ENCODE data around the gene GPSM1. TPM values are rescaled to one million over a fixed set of nuclear protein-coding genes. Genes with fewer than 3 reads are reported as not detected.

Gene GPSM1
- total RNA-seq, 4 donors from 2014 or later: 0.98 to 1.7 (median 1.2) TPM; not detected in 1

DNA sequence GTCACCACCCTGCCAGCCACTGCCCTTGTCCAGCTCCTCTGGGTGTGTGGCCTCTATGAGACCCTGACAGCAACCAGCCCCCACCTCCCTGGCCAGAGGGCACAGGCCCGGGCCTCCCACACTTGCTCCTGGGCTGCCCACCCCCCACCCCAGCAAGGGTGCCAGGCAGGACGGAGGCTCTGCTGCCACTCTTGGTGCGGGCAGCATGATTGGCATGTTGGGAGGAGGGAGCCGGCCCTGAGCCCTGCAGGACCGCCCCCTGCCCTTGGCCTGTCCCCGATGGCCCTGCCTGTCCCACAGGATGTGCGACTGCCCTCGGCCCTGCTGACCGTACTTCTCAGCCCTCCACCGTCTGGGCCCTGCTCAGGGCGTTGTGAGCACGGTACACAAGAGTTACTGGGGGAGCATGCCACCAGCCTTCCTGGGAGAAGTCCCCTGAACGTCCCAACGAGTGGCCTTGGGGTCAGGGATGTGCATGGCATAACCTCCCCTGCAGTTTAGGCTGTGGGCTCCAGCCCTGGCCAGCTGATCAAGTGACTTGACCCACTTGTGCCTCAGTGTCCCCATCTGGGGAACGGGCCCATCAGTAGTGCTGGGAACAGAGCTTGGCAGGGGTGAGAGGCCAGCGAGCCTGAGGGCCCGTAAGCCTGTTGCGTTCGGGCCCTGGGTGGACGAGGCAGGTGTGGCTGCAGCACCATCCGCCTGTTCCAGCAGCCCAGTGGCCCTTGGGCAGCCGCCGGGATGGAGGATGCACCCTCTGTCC is 16.0 kb downstream of the GPSM1 start:
- Histone ChIP-seq H3K4me3 (peak overlapping the region in 1 of 4 donors; percentile 44), H3K4me1 (peaks cover 0 to 5% of the 10 kb centered on the region in 2 donors), H3K36me3 (no peaks in the 10 kb centered on the region), H3K27ac (no peak overlapping the region), H3K9me3 (no peaks in the 10 kb centered on the region), H3K27me3 (peaks cover 7 to 33% (median 20%) of the 10 kb centered on the region in 3 donors)
- in situ Hi-C loops (cut with MboI; ENCODE audit: low sequenced_read_pairs in 4 of 4) (no loop called here), intact Hi-C loops (cut with DNase I; ENCODE audit: low total_unique reads) (no loop called here)
- DNase-seq (no peak), ATAC-seq (no peak)
- TF ChIP-seq, protein P1, sequence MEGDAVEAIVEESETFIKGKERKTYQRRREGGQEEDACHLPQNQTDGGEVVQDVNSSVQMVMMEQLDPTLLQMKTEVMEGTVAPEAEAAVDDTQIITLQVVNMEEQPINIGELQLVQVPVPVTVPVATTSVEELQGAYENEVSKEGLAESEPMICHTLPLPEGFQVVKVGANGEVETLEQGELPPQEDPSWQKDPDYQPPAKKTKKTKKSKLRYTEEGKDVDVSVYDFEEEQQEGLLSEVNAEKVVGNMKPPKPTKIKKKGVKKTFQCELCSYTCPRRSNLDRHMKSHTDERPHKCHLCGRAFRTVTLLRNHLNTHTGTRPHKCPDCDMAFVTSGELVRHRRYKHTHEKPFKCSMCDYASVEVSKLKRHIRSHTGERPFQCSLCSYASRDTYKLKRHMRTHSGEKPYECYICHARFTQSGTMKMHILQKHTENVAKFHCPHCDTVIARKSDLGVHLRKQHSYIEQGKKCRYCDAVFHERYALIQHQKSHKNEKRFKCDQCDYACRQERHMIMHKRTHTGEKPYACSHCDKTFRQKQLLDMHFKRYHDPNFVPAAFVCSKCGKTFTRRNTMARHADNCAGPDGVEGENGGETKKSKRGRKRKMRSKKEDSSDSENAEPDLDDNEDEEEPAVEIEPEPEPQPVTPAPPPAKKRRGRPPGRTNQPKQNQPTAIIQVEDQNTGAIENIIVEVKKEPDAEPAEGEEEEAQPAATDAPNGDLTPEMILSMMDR (IDR thresholded peaks at IDR 0.05 in 4 of 5, conservative IDR thresholded peaks at IDR 0.05 in 1 of 5): no peak
- TF ChIP-seq POLR2A (IDR thresholded peaks at IDR 0.05): no peak

DNA sequence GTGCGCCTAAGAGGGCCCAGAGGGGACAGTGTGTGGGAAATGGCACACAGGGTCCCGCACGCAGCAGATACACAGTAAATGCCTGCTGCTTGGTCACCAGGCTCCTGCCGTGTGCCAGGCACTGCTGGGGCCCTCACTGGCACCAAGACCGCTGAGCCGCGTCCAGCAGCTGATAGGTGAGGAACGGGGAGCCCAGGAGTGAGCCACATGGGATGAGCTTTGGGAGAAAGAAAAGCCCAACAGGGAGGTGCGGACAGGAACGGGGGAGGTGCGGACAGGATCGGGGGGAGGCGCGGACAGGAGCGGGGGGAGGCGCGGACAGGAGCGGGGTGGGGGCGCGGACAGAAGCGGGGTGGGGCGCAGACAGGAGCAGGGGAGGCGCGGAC is 16.5 kb downstream of the GPSM1 start:
- H3K4me1 ChIP-seq: peaks cover 0 to 5% of the 10 kb centered on the region in 2 donors
- no peak for ATAC-seq

DNA sequence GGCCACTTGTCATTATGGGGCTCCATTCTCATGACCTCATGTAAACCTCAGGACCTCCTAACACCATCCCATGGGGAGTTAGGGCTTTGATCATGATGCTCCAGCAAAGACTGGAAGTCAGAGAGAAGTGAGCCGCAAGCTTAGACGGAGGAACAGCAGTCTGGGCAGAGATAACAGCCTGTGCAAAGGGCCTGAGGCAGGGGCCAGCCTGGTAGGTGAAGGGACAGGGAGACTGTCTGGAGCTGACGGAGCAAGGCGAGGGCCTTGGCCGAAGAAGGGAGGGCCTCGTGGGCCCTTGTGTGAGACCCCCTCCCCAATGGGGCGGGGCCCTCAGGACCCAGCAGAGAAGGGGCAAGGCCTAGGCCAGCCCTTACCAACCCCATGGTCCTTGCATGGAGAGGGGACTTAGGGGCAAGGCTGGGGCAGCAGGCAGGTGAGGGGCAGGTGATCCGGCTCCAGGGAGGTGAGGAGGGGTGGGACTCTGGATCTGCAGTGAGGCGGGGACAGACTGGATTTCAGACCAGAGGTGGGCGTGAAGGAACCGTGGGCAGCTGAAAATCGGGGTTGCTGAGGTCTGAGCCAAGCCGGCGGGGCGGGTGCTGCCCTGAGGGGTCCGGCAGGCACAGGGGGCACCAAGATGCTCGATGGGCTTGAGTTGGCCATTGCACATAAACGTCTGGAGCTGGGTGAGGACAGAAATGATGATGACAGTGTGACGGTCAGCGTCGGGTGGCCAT is 17.4 kb downstream of the GPSM1 start:
- Histone ChIP-seq H3K4me3 (no peak overlapping the region), H3K27me3 (peaks cover 7 to 33% (median 20%) of the 10 kb centered on the region in 3 donors), H3K9me3 (no peaks in the 10 kb centered on the region), H3K4me1 (peaks cover 0 to 5% of the 10 kb centered on the region in 2 donors), H3K27ac (no peak overlapping the region), H3K36me3 (no peaks in the 10 kb centered on the region)
- DNase-seq (no peak), ATAC-seq (no peak)
- TF ChIP-seq POLR2A (IDR thresholded peaks at IDR 0.05): no peak
- TF ChIP-seq, protein P1 (IDR thresholded peaks at IDR 0.05 in 4 of 5, conservative IDR thresholded peaks at IDR 0.05 in 1 of 5): no peak
- in situ Hi-C loops (cut with MboI; ENCODE audit: low sequenced_read_pairs in 4 of 4): no loop called here
- intact Hi-C loops (cut with DNase I; ENCODE audit: low total_unique reads): no loop called here

More for the DNA sequence above, 16.5 kb downstream of the GPSM1 start:
- in situ Hi-C loops (cut with MboI; ENCODE audit: low sequenced_read_pairs in 4 of 4) (no loop called here), intact Hi-C loops (cut with DNase I; ENCODE audit: low total_unique reads) (no loop called here)
- Histone ChIP-seq H3K27ac (no peak overlapping the region), H3K4me3 (no peak overlapping the region), H3K36me3 (no peaks in the 10 kb centered on the region), H3K27me3 (peaks cover 7 to 33% (median 20%) of the 10 kb centered on the region in 3 donors), H3K9me3 (no peaks in the 10 kb centered on the region)
- DNase-seq: no peak
- TF ChIP-seq, protein P1 (IDR thresholded peaks at IDR 0.05 in 4 of 5, conservative IDR thresholded peaks at IDR 0.05 in 1 of 5): no peak
- no peak for TF ChIP-seq POLR2A (IDR thresholded peaks at IDR 0.05)

DNA sequence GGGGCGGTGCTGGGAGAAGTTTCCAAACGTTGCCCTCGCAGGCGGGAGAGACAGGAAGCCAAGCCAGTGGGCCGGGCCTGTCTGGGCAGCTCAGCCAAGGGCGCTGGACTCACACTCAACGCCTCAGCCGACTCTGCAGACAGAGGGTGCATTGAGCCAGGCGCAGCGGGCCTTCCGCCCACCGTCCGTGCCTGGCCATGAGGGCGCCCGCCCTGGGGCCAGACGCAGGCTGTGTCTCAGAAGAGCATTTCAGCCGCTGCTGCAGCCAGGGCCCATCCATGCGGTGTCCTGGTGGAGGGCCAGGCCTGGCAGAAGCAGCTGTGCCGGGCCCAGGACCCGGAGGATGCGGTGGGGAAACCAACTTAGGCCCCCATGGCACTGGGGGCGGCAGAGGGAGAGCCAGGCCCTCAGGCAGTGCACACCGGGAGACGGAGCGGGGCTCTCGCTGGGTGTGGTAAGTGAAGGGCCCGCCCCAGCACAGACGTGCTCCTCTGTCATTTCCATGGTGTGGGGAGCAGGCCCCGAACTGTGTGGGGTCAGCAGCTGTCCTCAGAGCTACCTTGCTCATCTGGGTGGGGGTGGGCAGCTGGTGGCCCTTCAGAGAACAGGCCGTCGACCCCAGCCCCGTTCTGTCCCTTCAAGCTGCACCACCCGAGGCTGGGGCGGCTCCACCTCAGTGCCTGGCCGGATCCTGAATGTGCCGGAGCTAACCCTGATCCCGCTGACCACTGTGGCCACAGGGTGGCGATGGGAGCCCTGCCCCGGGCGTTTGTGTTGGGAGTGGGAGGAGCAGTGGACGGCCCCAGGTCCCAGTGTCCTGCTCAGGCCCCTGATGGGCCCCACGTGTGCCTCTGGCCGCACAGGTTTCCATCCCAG is 18.2 kb downstream of the GPSM1 start:
- TF ChIP-seq POLR2A (IDR thresholded peaks at IDR 0.05): no peak
- TF ChIP-seq, protein P1 (IDR thresholded peaks at IDR 0.05 in 4 of 5, conservative IDR thresholded peaks at IDR 0.05 in 1 of 5): peak in 1 of 5 experiments; percentile 17
- ATAC-seq (peak; percentile 40 to 46), DNase-seq (peak in 1 of 2 donors; percentile 39)
- H3K9me3 ChIP-seq: no peaks in the 10 kb centered on the region
- peaks cover 7 to 33% (median 20%) of the 10 kb centered on the region in 3 donors for H3K27me3 ChIP-seq
- H3K4me3 ChIP-seq: peak overlapping the region in 1 of 4 donors; percentile 22
- no peaks in the 10 kb centered on the region for H3K36me3 ChIP-seq
- intact Hi-C loops (cut with DNase I; ENCODE audit: low total_unique reads): no loop called here
- no peak overlapping the region for H3K27ac ChIP-seq
- peaks cover 0 to 5% of the 10 kb centered on the region in 2 donors for H3K4me1 ChIP-seq
- in situ Hi-C loops (cut with MboI; ENCODE audit: low sequenced_read_pairs in 4 of 4): no loop called here
